Activated CD8-positive, alpha-beta T cell treated with anti-CD3 and anti-CD28 coated beads for 36 hours (primary cell): ENCODE results near the gene GALNT7. TPM values are rescaled to one million over a fixed set of nuclear protein-coding genes. Genes with fewer than 3 reads are reported as not detected.

ENCODE experiments used
- ATAC-seq: fragments of 200-7000 bp; cut with Tn5 transposase; one replicate; pipeline ENCODE4 v1.10.0; 2021; ENCODE audit warnings: mild to moderate bottlenecking, moderate library complexity
- CTCF ChIA-PET: fragments of 350-600 bp; sonication (Branson Sonifier 250); formaldehyde crosslinking; loops from one replicate; lab custom pipeline; 2021; ENCODE audit warnings: antibody characterized with exemption; lab: Charles Lee
- POLR2A ChIA-PET: fragments of 350-600 bp; sonication (Branson Sonifier 250); formaldehyde crosslinking; loops from one replicate; lab custom pipeline; 2021; ENCODE audit warnings: antibody characterized with exemption; lab: Charles Lee
- DNase-seq: peaks from one replicate; pipeline ENCODE4 v3.0.0-alpha.2; 2020
- H3K27ac Mint-ChIP-seq: one replicate; pipeline ENCODE4 v1.8.0; 2021; ENCODE audit warnings: mild to moderate bottlenecking, mixed read lengths
- H3K27me3 Mint-ChIP-seq: one replicate; pipeline ENCODE4 v1.8.0; 2021; ENCODE audit warnings: mixed read lengths
- H3K36me3 Mint-ChIP-seq: one replicate; pipeline ENCODE4 v1.8.0; 2021; ENCODE audit warnings: low read depth, mixed read lengths
- H3K4me1 Mint-ChIP-seq: one replicate; pipeline ENCODE4 v1.8.0; 2021; ENCODE audit warnings: low read depth, mixed read lengths
- H3K4me3 Mint-ChIP-seq: one replicate; pipeline ENCODE4 v1.8.0; 2021; ENCODE audit warnings: mild to moderate bottlenecking, moderate library complexity, mixed read lengths
- H3K9me3 Mint-ChIP-seq: one replicate; pipeline ENCODE4 v1.8.0; 2021; ENCODE audit warnings: mixed read lengths
- CTCF ChIP-seq: fragments of 200-600 bp; IDR thresholded peaks from one replicate; pipeline ENCODE4 v1.8.0; 2022; ENCODE audit warnings: antibody characterized with exemption, mild to moderate bottlenecking
- intact Hi-C: fragments of 100-400 bp; cut with micrococcal nuclease; formaldehyde crosslinking; loops from one replicate; pipeline ENCODE4 v1.10.0; 2022
- total RNA-seq, 2 experiments: library from RNA; stranded (reverse); gene quantifications; one replicate each; pipeline ENCODE4 v1.2.3, GENCODE V29; 2021

Gene GALNT7
- total RNA-seq, 2 experiments from 2014 or later = 10.2 to 10.4 TPM

- H3K27ac Mint-ChIP-seq = no peak overlapping the region
- ChIA-PET POLR2A (no interaction called here), CTCF (interaction anchor here (0.9 to 1.1 kb wide), 4 partner anchors 9 to 235 kb away, joined by 3 to 7 read pairs (median 4); no protein-coding TSS in a partner anchor)
Observed at GRCh38 chr4:173248690-173249089, 80.1 kb downstream of the GALNT7 start.

GRCh38 chr4:173252024-173252935, 83.7 kb downstream of the GALNT7 start:
- DNase-seq = peak; percentile 61
- Mint-ChIP-seq H3K36me3 (peaks cover 5% of the 10 kb centered on the region), H3K27ac (no peak overlapping the region), H3K4me3 (no peak overlapping the region), H3K4me1 (peaks cover 4% of the 10 kb centered on the region), H3K9me3 (no peaks in the 10 kb centered on the region), H3K27me3 (no peaks in the 10 kb centered on the region)
- intact Hi-C loops = no loop called here
- POLR2A ChIA-PET = interaction anchor here (0.6 to 1.0 kb wide), 3 partner anchors 60 to 100 kb away, joined by 3 read pairs; partner anchors contain the start of gene GALNT7
- TF ChIP-seq CTCF = no peak
- CTCF ChIA-PET = interaction anchor here (1.1 to 4.8 kb wide), 3 partner anchors 84 to 239 kb away, joined by 3 to 38 read pairs (median 3); partner anchors contain the start of gene GALNT7
- peak; percentile 89 for ATAC-seq

More at GRCh38 chr4:173248690-173249089, 80.1 kb downstream of the GALNT7 start:
- intact Hi-C loops = no loop called here
- no peak for TF ChIP-seq CTCF
- H3K36me3 Mint-ChIP-seq = peaks cover 5% of the 10 kb centered on the region
- H3K9me3 Mint-ChIP-seq = no peaks in the 10 kb centered on the region
- H3K27me3 Mint-ChIP-seq = no peaks in the 10 kb centered on the region
- no peak for DNase-seq
- H3K4me3 Mint-ChIP-seq = no peak overlapping the region
- no peak for ATAC-seq
- H3K4me1 Mint-ChIP-seq = peaks cover 19% of the 10 kb centered on the region

GRCh38 chr4:173253561-173253960, 85.0 kb downstream of the GALNT7 start:
- ATAC-seq = no peak
- Mint-ChIP-seq H3K9me3 (no peaks in the 10 kb centered on the region), H3K27me3 (no peaks in the 10 kb centered on the region), H3K4me1 (peaks cover 7% of the 10 kb centered on the region), H3K36me3 (peaks cover 3% of the 10 kb centered on the region), H3K4me3 (no peak overlapping the region), H3K27ac (no peak overlapping the region)
- intact Hi-C loops = no loop called here
- no peak for TF ChIP-seq CTCF
- DNase-seq = no peak
- CTCF ChIA-PET = interaction anchor here (4.8 kb wide), 1 partner anchor 240 kb away, joined by 38 read pairs; no protein-coding TSS in a partner anchor
- POLR2A ChIA-PET = no interaction called here

GRCh38 chr4:173254646-173255045, 86.0 kb downstream of the GALNT7 start:
- CTCF ChIA-PET = interaction anchor here (4.6 to 4.8 kb wide), 2 partner anchors 231 to 241 kb away, joined by 38 to 39 read pairs; no protein-coding TSS in a partner anchor
- Mint-ChIP-seq H3K4me1 (peaks cover 7% of the 10 kb centered on the region), H3K9me3 (no peaks in the 10 kb centered on the region), H3K4me3 (no peak overlapping the region), H3K27me3 (no peaks in the 10 kb centered on the region), H3K36me3 (peaks cover 3% of the 10 kb centered on the region), H3K27ac (no peak overlapping the region)
- no peak for TF ChIP-seq CTCF
- intact Hi-C loops = no loop called here
- DNase-seq (no peak), ATAC-seq (no peak)
- POLR2A ChIA-PET = no interaction called here

- no peak overlapping the region for H3K27ac Mint-ChIP-seq
- no peak for TF ChIP-seq CTCF
- DNase-seq (no peak), ATAC-seq (no peak)
- intact Hi-C loops = loop anchor here (1.0 to 2.0 kb wide), 2 partner anchors 232 to 244 kb away; no protein-coding TSS in a partner anchor
- H3K4me3 Mint-ChIP-seq = no peak overlapping the region
- no peaks in the 10 kb centered on the region for H3K27me3 Mint-ChIP-seq
- CTCF ChIA-PET = interaction anchor here (0.7 to 4.6 kb wide), 20 partner anchors 8 to 251 kb away, joined by 3 to 70 read pairs (median 6); partner anchors contain the start of gene GALNT7
- peaks cover 3% of the 10 kb centered on the region for H3K36me3 Mint-ChIP-seq
- peaks cover 7% of the 10 kb centered on the region for H3K4me1 Mint-ChIP-seq
- H3K9me3 Mint-ChIP-seq = no peaks in the 10 kb centered on the region
- POLR2A ChIA-PET = no interaction called here
Observed at GRCh38 chr4:173256825-173257224, 88.2 kb downstream of the GALNT7 start.
